Stomach (tissue), 4 donors: ENCODE results near the gene TRIM61.

ENCODE experiments used
- EP300 ChIP-seq: sonication (generic); formaldehyde crosslinking; IDR thresholded peaks from one replicate; pipeline ENCODE4 v1.6.1; 2017; ENCODE audit warnings: antibody characterized with exemption
- POLR2AphosphoS5 ChIP-seq, 3 donors: sonication (generic); formaldehyde crosslinking; IDR thresholded peaks; one replicate each; pipeline ENCODE4 v1.6.1; 2016; ENCODE audit warnings: antibody characterized with exemption in 3 of 3
- TF ChIP-seq, protein P1 (sequence below), 7 experiments: fragments of 450-650 bp in 4 of 7; fragments of 200-600 bp in 3 of 7; sonication (generic) in 3 of 7; IDR thresholded peaks; one replicate each; pipeline ENCODE4 v1.5.1; 2016 to 2019; ENCODE audit warnings: antibody characterized with exemption in 7 of 7, control low read depth in 2 of 7, mild to moderate bottlenecking in 1 of 7

DNA sequence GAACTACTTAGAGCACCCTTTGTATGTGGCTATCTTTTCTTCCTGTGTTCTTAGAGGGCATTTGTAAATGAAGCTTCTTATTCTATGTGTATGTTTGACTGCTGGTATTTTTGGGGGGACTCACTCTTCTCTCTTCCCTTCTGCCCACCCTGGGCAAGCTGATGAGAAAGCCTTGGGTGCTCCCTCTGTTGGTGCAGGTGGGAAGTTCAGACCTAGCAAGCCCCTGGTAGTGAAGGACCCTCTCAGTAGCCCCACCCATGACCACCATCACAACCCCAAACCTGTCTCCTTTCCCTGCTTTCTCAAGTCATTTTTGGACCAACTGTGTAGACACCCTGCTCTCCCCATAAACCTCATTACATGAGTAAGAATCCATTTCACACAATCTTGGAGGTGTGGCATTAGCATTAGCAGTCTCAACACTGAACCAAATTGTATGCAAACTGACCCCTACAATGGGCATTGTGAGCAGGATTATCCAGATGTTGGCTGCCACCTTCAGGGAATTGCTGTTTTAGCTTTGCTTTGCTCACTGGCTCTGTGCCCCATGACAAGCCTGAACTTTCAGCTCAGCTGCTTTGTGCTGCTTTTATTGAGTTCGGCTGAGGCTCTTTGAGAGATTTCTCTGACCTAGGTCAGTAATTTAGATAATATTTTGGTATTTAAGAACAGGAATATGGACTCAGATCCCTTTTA, 27.9 kb downstream of the TRIM61 start:
- TF ChIP-seq, protein P1, sequence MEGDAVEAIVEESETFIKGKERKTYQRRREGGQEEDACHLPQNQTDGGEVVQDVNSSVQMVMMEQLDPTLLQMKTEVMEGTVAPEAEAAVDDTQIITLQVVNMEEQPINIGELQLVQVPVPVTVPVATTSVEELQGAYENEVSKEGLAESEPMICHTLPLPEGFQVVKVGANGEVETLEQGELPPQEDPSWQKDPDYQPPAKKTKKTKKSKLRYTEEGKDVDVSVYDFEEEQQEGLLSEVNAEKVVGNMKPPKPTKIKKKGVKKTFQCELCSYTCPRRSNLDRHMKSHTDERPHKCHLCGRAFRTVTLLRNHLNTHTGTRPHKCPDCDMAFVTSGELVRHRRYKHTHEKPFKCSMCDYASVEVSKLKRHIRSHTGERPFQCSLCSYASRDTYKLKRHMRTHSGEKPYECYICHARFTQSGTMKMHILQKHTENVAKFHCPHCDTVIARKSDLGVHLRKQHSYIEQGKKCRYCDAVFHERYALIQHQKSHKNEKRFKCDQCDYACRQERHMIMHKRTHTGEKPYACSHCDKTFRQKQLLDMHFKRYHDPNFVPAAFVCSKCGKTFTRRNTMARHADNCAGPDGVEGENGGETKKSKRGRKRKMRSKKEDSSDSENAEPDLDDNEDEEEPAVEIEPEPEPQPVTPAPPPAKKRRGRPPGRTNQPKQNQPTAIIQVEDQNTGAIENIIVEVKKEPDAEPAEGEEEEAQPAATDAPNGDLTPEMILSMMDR (IDR thresholded peaks at IDR 0.05): no peak
- TF ChIP-seq POLR2AphosphoS5 (IDR thresholded peaks at IDR 0.05): no peak
- no peak for TF ChIP-seq EP300
